ENCODE data around the gene EPHB6.

EPHB6 gene

GRCh38 chr7:142901426-142902259 lies 46.8 kb downstream of the EPHB6 start:
- no peak for DNase-seq

GRCh38 chr7:142904128-142904527 lies 49.3 kb downstream of the EPHB6 start:
- no peak for DNase-seq

- no peak for DNase-seq
Observed at GRCh38 chr7:142905759-142906158, 50.9 kb downstream of the EPHB6 start.

GRCh38 chr7:142906643-142907042 lies 51.8 kb downstream of the EPHB6 start:
- no peak for DNase-seq

GRCh38 chr7:142908290-142908689 lies 53.4 kb downstream of the EPHB6 start:
- DNase-seq = no peak

- DNase-seq = no peak
Observed at GRCh38 chr7:142908921-142909890, 54.3 kb downstream of the EPHB6 start.

GRCh38 chr7:142910031-142910433 lies 55.2 kb downstream of the EPHB6 start:
- DNase-seq = no peak

GRCh38 chr7:142910481-142910880 lies 55.6 kb downstream of the EPHB6 start:
- DNase-seq = no peak

GRCh38 chr7:142913051-142913450 lies 58.2 kb downstream of the EPHB6 start:
- DNase-seq = no peak

GRCh38 chr7:142913566-142913965 lies 58.7 kb downstream of the EPHB6 start:
- DNase-seq = no peak

- no peak for DNase-seq
Observed at GRCh38 chr7:142914121-142914520, 59.2 kb downstream of the EPHB6 start.

GRCh38 chr7:142915315-142915714 lies 60.4 kb downstream of the EPHB6 start:
- no peak for DNase-seq

- DNase-seq = no peak
Observed at GRCh38 chr7:142916508-142916907, 61.6 kb downstream of the EPHB6 start.

GRCh38 chr7:142917447-142917846 lies 62.6 kb downstream of the EPHB6 start:
- no peak for DNase-seq

GRCh38 chr7:142918901-142919300 lies 64.0 kb downstream of the EPHB6 start:
- no peak for DNase-seq

- DNase-seq = no peak
Observed at GRCh38 chr7:142919656-142920055, 64.8 kb downstream of the EPHB6 start.

All from activated CD4-positive, alpha-beta T cell treated with anti-CD3 and anti-CD28 coated beads for 1 hour (primary cell).